NCI-H2171 treated with DMSO at 0.1 percent for 48 hours (cell line): ENCODE data around the gene CCDC149.

Experiments used
- DNase-seq: peaks from one replicate; lab custom pipeline; 2025; lab: John Stamatoyannopoulos, UW

The CCDC149 gene

GRCh38 chr4:24912252-24913118 lies at the start of gene CCDC149:
Gene CCDC149 (minus strand): TSS chr4:24913042. CDS start chr4:24912864, 178 bp downstream.
- DNase-seq: peak; percentile 82

GRCh38 chr4:24957886-24958285 lies 45.0 kb upstream of the CCDC149 start:
- no peak for DNase-seq

- no peak for DNase-seq
Observed at GRCh38 chr4:24956763-24957162, 43.9 kb upstream of the CCDC149 start.

- DNase-seq: no peak
Observed at GRCh38 chr4:24956091-24956490, 43.2 kb upstream of the CCDC149 start.

GRCh38 chr4:24952667-24953066 lies 39.8 kb upstream of the CCDC149 start:
- DNase-seq: no peak

GRCh38 chr4:24949970-24950369 lies 37.1 kb upstream of the CCDC149 start:
- DNase-seq: no peak

GRCh38 chr4:24937917-24938281 lies 25.1 kb upstream of the CCDC149 start:
- no peak for DNase-seq

GRCh38 chr4:24937176-24937916 lies 24.5 kb upstream of the CCDC149 start:
- no peak for DNase-seq

- no peak for DNase-seq
Observed at GRCh38 chr4:24935856-24936255, 23.0 kb upstream of the CCDC149 start.

- no peak for DNase-seq
Observed at GRCh38 chr4:24934311-24934710, 21.5 kb upstream of the CCDC149 start.

- no peak for DNase-seq
Observed at GRCh38 chr4:24933684-24934275, 20.9 kb upstream of the CCDC149 start.

GRCh38 chr4:24932515-24933225 lies 19.8 kb upstream of the CCDC149 start:
- no peak for DNase-seq

- DNase-seq: no peak
Observed at GRCh38 chr4:24930151-24930550, 17.3 kb upstream of the CCDC149 start.

GRCh38 chr4:24928708-24929107 lies 15.9 kb upstream of the CCDC149 start:
- no peak for DNase-seq

- DNase-seq: no peak
Observed at GRCh38 chr4:24927049-24927448, 14.2 kb upstream of the CCDC149 start.

- DNase-seq: no peak
Observed at GRCh38 chr4:24924309-24924781, 11.5 kb upstream of the CCDC149 start.

GRCh38 chr4:24923550-24923949 lies 10.7 kb upstream of the CCDC149 start:
- DNase-seq: no peak

GRCh38 chr4:24923002-24923401 lies 10.2 kb upstream of the CCDC149 start:
- no peak for DNase-seq

- DNase-seq: no peak
Observed at GRCh38 chr4:24922416-24922815, 9.6 kb upstream of the CCDC149 start.

- no peak for DNase-seq
Observed at GRCh38 chr4:24921491-24921890, 8.6 kb upstream of the CCDC149 start.

- no peak for DNase-seq
Observed at GRCh38 chr4:24920008-24920407, 7.2 kb upstream of the CCDC149 start.
